Skeletal muscle satellite cell (primary cell): Measurements from ENCODE around the gene ZBTB20. TPM values are rescaled to one million over a fixed set of nuclear protein-coding genes. Genes with fewer than 3 reads are reported as not detected.
"Not testable (repeated sequence)": the region's sequence is repeated elsewhere in the genome, so short reads cannot be mapped to it uniquely, and the experiment has no call there.

Experiments used
- H3K27me3 ChIP-seq: 2 replicates; pipeline ENCODE4 v1.7.0; 2013; ENCODE audit warnings: low read length; ENCODE audit not compliant: control insufficient read depth, insufficient read depth
- H3K36me3 ChIP-seq: 2 replicates; pipeline ENCODE4 v1.7.0; 2013; ENCODE audit warnings: mild to moderate bottlenecking, control low read depth, low read length; ENCODE audit not compliant: insufficient read depth
- H3K4me1 ChIP-seq: 2 replicates; pipeline ENCODE4 v1.7.0; 2013; ENCODE audit warnings: low read length; ENCODE audit not compliant: control insufficient read depth, insufficient read depth
- H3K4me2 ChIP-seq: 2 replicates; pipeline ENCODE4 v1.7.0; 2013; ENCODE audit warnings: mild to moderate bottlenecking, low read length
- H3K4me3 ChIP-seq: 2 replicates; pipeline ENCODE4 v1.7.0; 2013; ENCODE audit warnings: low read length
- H3K9ac ChIP-seq: 2 replicates; pipeline ENCODE4 v1.7.0; 2013; ENCODE audit warnings: mild to moderate bottlenecking, low read depth, low read length, moderate library complexity
- H3K9me3 ChIP-seq: replicated peaks from 2 replicates; pipeline ENCODE4 v1.7.0; 2013; ENCODE audit warnings: mild to moderate bottlenecking, control low read depth, low read length
- total RNA-seq: library from RNA; depleted of rRNA; stranded (reverse); fragments of >200 nt; gene quantifications from 2 replicates; pipeline ENCODE4 v1.2.3, GENCODE V29; 2012; rRNA removed

The ZBTB20 gene
- 8.4 and 10.5 TPM in 2 replicates for total RNA-seq

- peak within 1 kb of the TSS; percentile 94 for H3K4me2 ChIP-seq
- no peaks in the 10 kb centered on the region for H3K27me3 ChIP-seq
- no peaks in the 10 kb centered on the region for H3K9me3 ChIP-seq
Observed at GRCh38 chr3:115146418-115147328, at the start of gene ZBTB20. Gene ZBTB20 (minus strand): TSS chr3:115147288.

GRCh38 chr3:115194476-115194875 is 47.4 kb upstream of the ZBTB20 start:
- Histone ChIP-seq H3K4me2 (peak overlapping the region; percentile 17), H3K4me3 (no peak overlapping the region), H3K27me3 (no peaks in the 10 kb centered on the region), H3K9me3 (no peaks in the 10 kb centered on the region), H3K9ac (no peak overlapping the region), H3K36me3 (no peaks in the 10 kb centered on the region), H3K4me1 (peaks cover 13% of the 10 kb centered on the region)

More at GRCh38 chr3:115146418-115147328, at the start of gene ZBTB20:
- peak within 1 kb of the TSS; percentile 86 for H3K4me3 ChIP-seq
- H3K9ac ChIP-seq: peak within 1 kb of the TSS; percentile 99
- peaks cover 11% of the 10 kb centered on the region for H3K4me1 ChIP-seq
- no peaks in the 10 kb centered on the region for H3K36me3 ChIP-seq

- H3K9me3 ChIP-seq: no peaks in the 10 kb centered on the region
- no peaks in the 10 kb centered on the region for H3K36me3 ChIP-seq
- H3K4me1 ChIP-seq: peaks cover 13% of the 10 kb centered on the region
- H3K9ac ChIP-seq: no peak overlapping the region
- H3K4me2 ChIP-seq: no peak overlapping the region
- no peaks in the 10 kb centered on the region for H3K27me3 ChIP-seq
- H3K4me3 ChIP-seq: no peak overlapping the region
Observed at GRCh38 chr3:115190747-115191146, 43.7 kb upstream of the ZBTB20 start.

- Histone ChIP-seq H3K36me3 (no peaks in the 10 kb centered on the region), H3K4me3 (no peak overlapping the region), H3K9ac (no peak overlapping the region), H3K9me3 (no peaks in the 10 kb centered on the region), H3K27me3 (no peaks in the 10 kb centered on the region), H3K4me2 (no peak overlapping the region), H3K4me1 (no peaks in the 10 kb centered on the region)
Observed at GRCh38 chr3:115187149-115187757, 40.2 kb upstream of the ZBTB20 start.

- Histone ChIP-seq H3K9ac (no peak overlapping the region), H3K27me3 (no peaks in the 10 kb centered on the region), H3K9me3 (no peaks in the 10 kb centered on the region), H3K4me3 (no peak overlapping the region), H3K36me3 (no peaks in the 10 kb centered on the region), H3K4me2 (no peak overlapping the region), H3K4me1 (no peaks in the 10 kb centered on the region)
Observed at GRCh38 chr3:115186351-115187148, 39.5 kb upstream of the ZBTB20 start.

GRCh38 chr3:115184859-115185572 is 37.9 kb upstream of the ZBTB20 start:
- H3K4me2 ChIP-seq, H3K9me3 ChIP-seq, H3K4me3 ChIP-seq, H3K9ac ChIP-seq, H3K27me3 ChIP-seq, H3K36me3 ChIP-seq, H3K4me1 ChIP-seq: not testable (repeated sequence)

- not testable (repeated sequence) for H3K9me3 ChIP-seq, H3K27me3 ChIP-seq, H3K4me2 ChIP-seq, H3K4me1 ChIP-seq, H3K4me3 ChIP-seq, H3K9ac ChIP-seq, H3K36me3 ChIP-seq
Observed at GRCh38 chr3:115178930-115179329, 31.8 kb upstream of the ZBTB20 start.

- H3K36me3 ChIP-seq: no peaks in the 10 kb centered on the region
- no peaks in the 10 kb centered on the region for H3K27me3 ChIP-seq
- no peaks in the 10 kb centered on the region for H3K4me1 ChIP-seq
- no peak overlapping the region for H3K4me3 ChIP-seq
- no peak overlapping the region for H3K4me2 ChIP-seq
- H3K9ac ChIP-seq: no peak overlapping the region
- H3K9me3 ChIP-seq: no peaks in the 10 kb centered on the region
Observed at GRCh38 chr3:115169808-115170207, 22.7 kb upstream of the ZBTB20 start.

- H3K36me3 ChIP-seq: no peaks in the 10 kb centered on the region
- no peaks in the 10 kb centered on the region for H3K27me3 ChIP-seq
- no peak overlapping the region for H3K4me3 ChIP-seq
- no peak overlapping the region for H3K4me2 ChIP-seq
- no peaks in the 10 kb centered on the region for H3K4me1 ChIP-seq
- H3K9ac ChIP-seq: no peak overlapping the region
- H3K9me3 ChIP-seq: no peaks in the 10 kb centered on the region
Observed at GRCh38 chr3:115165701-115166100, 18.6 kb upstream of the ZBTB20 start.

- Histone ChIP-seq H3K27me3 (no peaks in the 10 kb centered on the region), H3K36me3 (no peaks in the 10 kb centered on the region), H3K9ac (no peak overlapping the region), H3K4me2 (no peak overlapping the region), H3K9me3 (no peaks in the 10 kb centered on the region), H3K4me3 (no peak overlapping the region), H3K4me1 (no peaks in the 10 kb centered on the region)
Observed at GRCh38 chr3:115165266-115165665, 18.2 kb upstream of the ZBTB20 start.
